ENCODE results near the gene RMC1.

The RMC1 gene

DNA sequence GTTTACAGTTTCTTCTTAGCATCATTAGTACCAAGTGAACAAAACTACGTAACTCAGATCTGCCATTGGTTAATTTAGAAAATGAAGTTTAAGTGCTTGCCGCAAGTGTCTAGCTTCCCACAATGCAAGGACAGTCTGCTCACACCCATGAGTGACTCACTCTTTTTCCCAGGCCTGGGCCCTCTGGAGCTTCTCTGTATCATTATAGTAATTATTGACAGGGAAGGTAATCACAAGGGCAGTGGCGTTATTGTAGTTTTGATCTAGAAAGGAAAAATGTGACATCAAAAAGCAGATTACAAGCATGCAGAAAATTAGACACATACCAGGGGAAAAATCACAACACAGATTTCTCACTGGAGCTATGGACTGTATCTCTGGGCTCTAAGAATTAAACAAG is 44.5 kb downstream of the RMC1 start:
- Histone ChIP-seq H3K27ac (ENCODE audit: low read depth, low read length) (no peak overlapping the region), H3K27me3 (ENCODE audit: low read length) (no peaks in the 10 kb centered on the region), H3K9me3 (ENCODE audit: insufficient read depth, low read length) (no peaks in the 10 kb centered on the region), H3K9ac (ENCODE audit: low read length) (no peak overlapping the region), H2AFZ (ENCODE audit: low read depth, low read length, severe bottlenecking) (no peak overlapping the region), H3K4me2 (ENCODE audit: low read depth, low read length, poor library complexity, severe bottlenecking) (no peak overlapping the region), H3K36me3 (ENCODE audit: low read length) (peaks cover 24% of the 10 kb centered on the region; the same call in 1 of the 2 replicates), H3K79me2 (ENCODE audit: insufficient read depth, low read length) (no peaks in the 10 kb centered on the region), H3F3A (ENCODE audit: insufficient read depth) (0 out of 2 replicates have a peak, but pooled peaks cover 4% of the 10 kb centered on the region), H4K20me1 (ENCODE audit: low read depth, low read length) (no peaks in the 10 kb centered on the region), H3K9me2 (replicated peaks; ENCODE audit: insufficient read depth, low read length) (no peaks in the 10 kb centered on the region), H3K4me3 (ENCODE audit: insufficient read depth, low read length, poor library complexity, severe bottlenecking) (no peak overlapping the region)
- TF ChIP-seq EZH2phosphoT487 (conservative IDR thresholded peaks at IDR 0.05; ENCODE audit: low read length), result no peak
- TF ChIP-seq, protein P1, sequence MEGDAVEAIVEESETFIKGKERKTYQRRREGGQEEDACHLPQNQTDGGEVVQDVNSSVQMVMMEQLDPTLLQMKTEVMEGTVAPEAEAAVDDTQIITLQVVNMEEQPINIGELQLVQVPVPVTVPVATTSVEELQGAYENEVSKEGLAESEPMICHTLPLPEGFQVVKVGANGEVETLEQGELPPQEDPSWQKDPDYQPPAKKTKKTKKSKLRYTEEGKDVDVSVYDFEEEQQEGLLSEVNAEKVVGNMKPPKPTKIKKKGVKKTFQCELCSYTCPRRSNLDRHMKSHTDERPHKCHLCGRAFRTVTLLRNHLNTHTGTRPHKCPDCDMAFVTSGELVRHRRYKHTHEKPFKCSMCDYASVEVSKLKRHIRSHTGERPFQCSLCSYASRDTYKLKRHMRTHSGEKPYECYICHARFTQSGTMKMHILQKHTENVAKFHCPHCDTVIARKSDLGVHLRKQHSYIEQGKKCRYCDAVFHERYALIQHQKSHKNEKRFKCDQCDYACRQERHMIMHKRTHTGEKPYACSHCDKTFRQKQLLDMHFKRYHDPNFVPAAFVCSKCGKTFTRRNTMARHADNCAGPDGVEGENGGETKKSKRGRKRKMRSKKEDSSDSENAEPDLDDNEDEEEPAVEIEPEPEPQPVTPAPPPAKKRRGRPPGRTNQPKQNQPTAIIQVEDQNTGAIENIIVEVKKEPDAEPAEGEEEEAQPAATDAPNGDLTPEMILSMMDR (IDR thresholded peaks at IDR 0.05; ENCODE audit: insufficient read depth, low read length, poor library complexity, severe bottlenecking), result no peak

DNA sequence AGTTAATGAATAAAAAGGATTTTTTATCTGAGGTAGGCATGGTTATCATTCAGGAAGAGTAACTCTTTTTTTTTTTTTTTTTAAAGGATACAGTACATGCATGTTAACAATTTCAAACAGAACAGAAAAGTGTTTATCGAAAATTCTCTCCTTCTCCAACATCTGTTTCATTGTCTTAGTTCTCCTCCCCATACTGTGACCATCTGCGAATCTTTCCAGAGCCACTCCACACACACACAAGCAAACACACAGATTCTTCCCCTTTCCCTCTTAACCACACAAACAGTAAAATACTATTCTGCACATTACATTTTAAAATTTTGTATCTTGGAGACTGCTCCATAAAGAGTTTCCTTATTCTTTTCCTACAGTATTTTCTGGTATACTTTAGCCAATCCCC is 45.0 kb downstream of the RMC1 start:
- no peaks in the 10 kb centered on the region for H4K20me1 ChIP-seq (ENCODE audit: low read depth, low read length)
- no peaks in the 10 kb centered on the region for H3K79me2 ChIP-seq (ENCODE audit: insufficient read depth, low read length)
- H3K9ac ChIP-seq (ENCODE audit: low read length), result no peak overlapping the region
- no peaks in the 10 kb centered on the region for H3K9me3 ChIP-seq (ENCODE audit: insufficient read depth, low read length)
- H3K27me3 ChIP-seq (ENCODE audit: low read length), result no peaks in the 10 kb centered on the region
- TF ChIP-seq, protein P1 (IDR thresholded peaks at IDR 0.05; ENCODE audit: insufficient read depth, low read length, poor library complexity, severe bottlenecking), result no peak
- TF ChIP-seq EZH2phosphoT487 (conservative IDR thresholded peaks at IDR 0.05; ENCODE audit: low read length), result no peak
- H3F3A ChIP-seq (ENCODE audit: insufficient read depth), result 0 out of 2 replicates have a peak, but pooled peaks cover 4% of the 10 kb centered on the region
- no peak overlapping the region for H3K27ac ChIP-seq (ENCODE audit: low read depth, low read length)
- no peak overlapping the region for H3K4me2 ChIP-seq (ENCODE audit: low read depth, low read length, poor library complexity, severe bottlenecking)
- H3K9me2 ChIP-seq (replicated peaks; ENCODE audit: insufficient read depth, low read length), result no peaks in the 10 kb centered on the region
- H2AFZ ChIP-seq (ENCODE audit: low read depth, low read length, severe bottlenecking), result no peak overlapping the region
- peaks cover 24% of the 10 kb centered on the region; the same call in 1 of the 2 replicates for H3K36me3 ChIP-seq (ENCODE audit: low read length)
- no peak overlapping the region for H3K4me3 ChIP-seq (ENCODE audit: insufficient read depth, low read length, poor library complexity, severe bottlenecking)

DNA sequence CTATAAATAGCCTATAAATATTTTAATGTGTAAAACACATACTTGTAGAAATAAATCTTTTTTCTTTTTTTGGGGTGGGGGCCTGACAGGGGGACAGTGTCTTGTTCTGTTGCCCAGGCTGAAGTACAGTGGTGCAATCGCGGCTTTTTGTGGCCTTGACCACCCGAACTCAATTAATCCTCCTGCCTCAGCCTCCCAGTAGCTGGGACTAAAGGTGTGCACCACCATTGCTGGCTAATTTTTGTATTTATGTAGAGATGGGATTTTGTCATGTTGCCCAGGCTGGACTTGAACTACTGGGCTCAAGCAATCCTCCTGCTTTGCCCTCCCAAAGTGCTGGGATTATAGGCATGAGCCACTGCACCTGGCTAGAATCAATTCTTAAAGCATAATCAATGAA is 45.4 kb downstream of the RMC1 start:
- no peaks in the 10 kb centered on the region for H3K9me3 ChIP-seq (ENCODE audit: insufficient read depth, low read length)
- 0 out of 2 replicates have a peak, but pooled peaks cover 4% of the 10 kb centered on the region for H3F3A ChIP-seq (ENCODE audit: insufficient read depth)
- no peak overlapping the region for H3K9ac ChIP-seq (ENCODE audit: low read length)
- no peak for TF ChIP-seq EZH2phosphoT487 (conservative IDR thresholded peaks at IDR 0.05; ENCODE audit: low read length)
- TF ChIP-seq, protein P1 (IDR thresholded peaks at IDR 0.05; ENCODE audit: insufficient read depth, low read length, poor library complexity, severe bottlenecking), result no peak
- H3K4me2 ChIP-seq (ENCODE audit: low read depth, low read length, poor library complexity, severe bottlenecking), result no peak overlapping the region
- no peaks in the 10 kb centered on the region for H3K79me2 ChIP-seq (ENCODE audit: insufficient read depth, low read length)
- H3K27me3 ChIP-seq (ENCODE audit: low read length), result no peaks in the 10 kb centered on the region
- no peak overlapping the region for H3K4me3 ChIP-seq (ENCODE audit: insufficient read depth, low read length, poor library complexity, severe bottlenecking)
- no peaks in the 10 kb centered on the region for H4K20me1 ChIP-seq (ENCODE audit: low read depth, low read length)
- peaks cover 26% of the 10 kb centered on the region; the same call in 1 of the 2 replicates for H3K36me3 ChIP-seq (ENCODE audit: low read length)
- H3K27ac ChIP-seq (ENCODE audit: low read depth, low read length), result no peak overlapping the region
- H2AFZ ChIP-seq (ENCODE audit: low read depth, low read length, severe bottlenecking), result no peak overlapping the region
- no peaks in the 10 kb centered on the region for H3K9me2 ChIP-seq (replicated peaks; ENCODE audit: insufficient read depth, low read length)
